ENCODE data around the gene ZBTB40. TPM values are rescaled to one million over a fixed set of nuclear protein-coding genes. Genes with fewer than 3 reads are reported as not detected.

ZBTB40 gene
- total RNA-seq, 4 donors from 2014 or later: 12.2 to 19.6 (median 15.4) TPM

DNA sequence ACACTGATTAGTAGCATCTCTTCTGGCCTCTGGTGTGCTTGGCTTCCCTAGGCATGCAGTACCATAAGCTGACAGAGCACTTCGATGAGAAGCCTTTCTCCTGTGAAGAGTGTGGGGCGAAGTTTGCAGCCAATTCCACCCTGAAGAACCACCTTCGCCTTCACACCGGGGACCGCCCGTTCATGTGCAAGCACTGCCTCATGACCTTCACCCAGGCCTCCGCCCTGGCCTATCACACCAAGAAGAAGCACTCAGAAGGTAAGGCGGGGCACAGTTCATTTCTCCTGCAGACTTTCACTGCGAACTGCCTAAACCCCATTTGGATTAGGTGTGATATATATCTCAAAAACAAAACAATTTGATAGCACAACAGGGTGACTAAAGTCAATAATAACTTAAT is 61.2 kb downstream of the ZBTB40 start:
- TF ChIP-seq, protein P1, sequence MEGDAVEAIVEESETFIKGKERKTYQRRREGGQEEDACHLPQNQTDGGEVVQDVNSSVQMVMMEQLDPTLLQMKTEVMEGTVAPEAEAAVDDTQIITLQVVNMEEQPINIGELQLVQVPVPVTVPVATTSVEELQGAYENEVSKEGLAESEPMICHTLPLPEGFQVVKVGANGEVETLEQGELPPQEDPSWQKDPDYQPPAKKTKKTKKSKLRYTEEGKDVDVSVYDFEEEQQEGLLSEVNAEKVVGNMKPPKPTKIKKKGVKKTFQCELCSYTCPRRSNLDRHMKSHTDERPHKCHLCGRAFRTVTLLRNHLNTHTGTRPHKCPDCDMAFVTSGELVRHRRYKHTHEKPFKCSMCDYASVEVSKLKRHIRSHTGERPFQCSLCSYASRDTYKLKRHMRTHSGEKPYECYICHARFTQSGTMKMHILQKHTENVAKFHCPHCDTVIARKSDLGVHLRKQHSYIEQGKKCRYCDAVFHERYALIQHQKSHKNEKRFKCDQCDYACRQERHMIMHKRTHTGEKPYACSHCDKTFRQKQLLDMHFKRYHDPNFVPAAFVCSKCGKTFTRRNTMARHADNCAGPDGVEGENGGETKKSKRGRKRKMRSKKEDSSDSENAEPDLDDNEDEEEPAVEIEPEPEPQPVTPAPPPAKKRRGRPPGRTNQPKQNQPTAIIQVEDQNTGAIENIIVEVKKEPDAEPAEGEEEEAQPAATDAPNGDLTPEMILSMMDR (IDR thresholded peaks at IDR 0.05; ENCODE audit: low read depth): no peak

DNA sequence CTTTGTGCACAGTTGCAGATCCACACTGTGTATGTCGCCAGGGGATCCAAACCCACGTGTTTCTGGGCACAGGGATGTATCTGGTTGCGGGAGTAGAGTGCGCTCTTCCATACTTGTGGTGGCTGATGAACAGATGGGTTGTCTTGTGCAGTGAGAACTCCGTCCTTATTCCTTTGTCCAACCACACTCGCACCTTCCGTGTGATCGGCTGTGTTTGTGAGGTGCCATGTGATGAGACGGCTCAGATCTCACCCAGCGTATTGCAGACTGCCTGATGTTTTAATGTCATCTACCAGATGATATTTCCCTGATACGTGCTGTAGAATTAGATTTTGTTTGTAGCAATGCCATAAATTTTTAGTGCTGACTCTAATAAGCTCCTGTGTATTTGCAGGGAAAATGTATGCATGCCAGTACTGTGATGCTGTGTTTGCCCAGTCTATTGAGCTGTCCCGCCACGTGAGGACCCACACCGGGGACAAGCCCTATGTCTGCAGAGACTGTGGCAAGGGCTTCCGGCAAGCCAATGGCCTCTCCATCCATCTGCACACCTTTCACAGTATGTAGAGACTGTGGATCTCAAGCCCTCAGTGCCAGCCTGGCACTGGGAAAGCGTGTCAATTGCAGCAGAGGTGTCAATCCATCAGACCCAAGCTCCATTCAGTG is 65.4 kb downstream of the ZBTB40 start:
- TF ChIP-seq, protein P1 (IDR thresholded peaks at IDR 0.05; ENCODE audit: low read depth): no peak

DNA sequence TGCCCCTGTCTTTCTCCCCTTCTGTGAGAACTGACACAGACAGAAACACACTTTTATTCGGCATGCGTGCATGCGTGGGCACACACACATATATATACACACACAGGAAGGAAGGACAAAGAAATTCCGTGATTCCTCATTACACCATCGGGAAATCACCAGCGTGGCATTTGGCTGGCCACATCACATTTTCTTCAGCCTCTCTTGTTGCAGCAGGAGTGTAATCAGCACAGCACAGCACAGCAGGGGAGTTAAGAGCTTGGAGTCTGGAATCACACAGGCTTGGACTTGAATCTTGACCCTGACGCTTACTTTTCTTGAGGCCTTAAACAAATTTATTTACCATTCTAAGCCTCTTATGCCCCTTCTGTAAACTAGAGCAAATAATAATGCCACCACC is 66.3 kb downstream of the ZBTB40 start:
- TF ChIP-seq, protein P1 (IDR thresholded peaks at IDR 0.05; ENCODE audit: low read depth): no peak

DNA sequence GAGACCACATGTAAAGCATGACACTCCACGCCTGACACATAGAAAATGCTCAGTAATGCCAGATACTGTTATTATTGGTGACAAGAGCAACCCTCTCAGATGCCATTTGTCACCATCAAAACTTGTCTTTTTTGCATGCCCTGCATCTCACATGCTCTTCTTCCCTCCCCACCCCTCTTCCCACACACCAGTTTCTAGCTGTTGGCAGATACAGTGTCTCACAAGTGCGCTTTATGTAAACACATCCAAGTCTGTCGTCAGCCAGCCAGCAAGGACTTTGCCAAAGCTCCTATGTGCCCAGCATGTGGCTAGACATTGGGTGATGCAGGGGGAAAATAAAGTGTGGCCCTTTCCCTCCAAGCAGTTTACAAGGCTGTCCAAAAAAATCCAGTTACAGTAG is 66.7 kb downstream of the ZBTB40 start:
- TF ChIP-seq, protein P1 (IDR thresholded peaks at IDR 0.05; ENCODE audit: low read depth): no peak

DNA sequence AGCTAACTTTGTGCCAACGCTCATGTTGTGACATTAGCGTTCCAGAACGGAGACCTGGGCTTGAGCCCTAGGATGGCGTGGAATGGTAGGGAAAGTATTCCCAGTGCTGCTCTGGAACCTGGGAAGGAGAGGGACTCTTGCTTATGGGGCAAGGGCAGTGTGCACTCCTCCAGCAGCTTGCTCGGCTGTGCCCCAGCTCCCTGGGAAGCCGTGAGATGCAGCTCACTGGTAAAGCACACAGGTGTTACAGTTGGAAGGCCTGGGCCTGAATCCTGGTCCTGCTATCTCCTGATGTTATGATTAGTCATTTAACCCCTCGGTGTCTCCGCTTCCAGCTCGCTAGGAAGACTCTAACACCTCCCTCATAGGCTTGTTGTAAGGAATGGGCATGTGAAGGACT is 69.2 kb downstream of the ZBTB40 start:
- TF ChIP-seq, protein P1 (IDR thresholded peaks at IDR 0.05; ENCODE audit: low read depth): no peak

DNA sequence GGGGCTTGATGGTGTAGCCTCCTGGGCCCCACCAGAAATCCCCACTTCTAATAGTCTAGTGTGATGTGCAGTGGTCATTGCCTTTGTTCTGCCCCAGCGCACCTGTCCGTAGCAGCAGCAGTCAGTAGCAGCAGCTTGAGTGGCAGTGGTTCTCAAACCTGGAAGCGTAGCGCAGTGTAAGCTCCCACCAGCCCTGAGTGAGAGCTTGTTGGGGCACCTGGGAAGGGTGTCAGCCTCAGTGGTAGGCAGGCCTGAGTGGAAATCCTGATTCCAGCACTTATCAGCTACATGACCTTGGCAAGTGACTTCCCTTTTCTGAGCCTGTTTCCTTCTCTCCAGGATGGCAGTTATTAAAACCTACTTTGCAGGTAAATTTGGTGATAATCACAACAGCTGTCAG is 70.0 kb downstream of the ZBTB40 start:
- TF ChIP-seq, protein P1 (IDR thresholded peaks at IDR 0.05; ENCODE audit: low read depth): no peak

DNA sequence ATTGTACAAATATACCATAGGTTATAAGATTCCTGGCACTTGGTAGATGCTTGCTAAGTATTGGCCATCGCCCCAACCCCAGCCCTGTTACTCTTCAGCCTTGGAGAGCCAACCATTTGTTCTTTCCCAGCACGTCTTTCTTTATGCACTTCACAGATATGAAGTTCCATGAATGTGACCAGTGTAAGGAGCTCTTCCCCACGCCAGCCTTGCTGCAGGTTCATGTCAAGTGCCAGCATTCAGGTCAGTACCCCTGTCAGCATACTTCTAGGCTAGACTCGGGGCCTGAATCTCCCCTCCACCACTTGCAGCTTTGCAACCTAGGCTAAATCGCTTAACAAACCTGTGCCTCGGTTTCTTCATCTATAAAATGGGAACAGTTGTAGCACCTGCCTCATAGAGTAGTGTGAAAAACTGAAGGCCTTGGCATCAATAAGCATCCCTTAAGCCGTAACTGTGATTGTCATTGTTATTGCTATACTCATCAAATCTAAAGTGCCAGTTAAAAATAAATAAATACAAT is 70.6 kb downstream of the ZBTB40 start:
- TF ChIP-seq, protein P1 (IDR thresholded peaks at IDR 0.05; ENCODE audit: low read depth): no peak

All from subcutaneous adipose tissue (tissue), 4 donors.